GM19324 (cell line): Measurements from ENCODE around the gene PHTF1.

Experiments used
- ATAC-seq: cut with Tn5 transposase; IDR thresholded peaks from one replicate; pipeline ENCODE4 v1.9.1; 2021; ENCODE audit warnings: mild to moderate bottlenecking, moderate library complexity; ENCODE audit not compliant: unreplicated experiment, low FRiP score

Gene PHTF1

DNA sequence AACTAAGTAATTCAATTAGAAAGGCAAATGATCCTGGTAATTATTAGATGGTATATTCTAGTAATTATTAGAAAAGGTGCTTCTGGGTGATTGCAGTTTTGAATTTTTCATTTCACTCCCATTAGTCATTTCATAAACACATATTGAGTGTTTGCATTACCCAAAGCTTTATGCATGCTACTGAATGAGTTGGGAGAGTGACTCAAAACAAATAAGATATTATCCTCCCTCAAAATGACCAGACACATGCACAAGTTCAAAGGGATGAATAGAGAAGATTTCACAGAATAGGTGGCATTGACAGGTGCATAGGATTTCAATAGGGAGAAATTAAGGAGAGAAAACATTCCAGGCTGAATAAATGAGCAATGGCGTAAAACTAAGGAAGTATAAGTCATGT, 84.7 kb downstream of the PHTF1 start:
- no peak for ATAC-seq

DNA sequence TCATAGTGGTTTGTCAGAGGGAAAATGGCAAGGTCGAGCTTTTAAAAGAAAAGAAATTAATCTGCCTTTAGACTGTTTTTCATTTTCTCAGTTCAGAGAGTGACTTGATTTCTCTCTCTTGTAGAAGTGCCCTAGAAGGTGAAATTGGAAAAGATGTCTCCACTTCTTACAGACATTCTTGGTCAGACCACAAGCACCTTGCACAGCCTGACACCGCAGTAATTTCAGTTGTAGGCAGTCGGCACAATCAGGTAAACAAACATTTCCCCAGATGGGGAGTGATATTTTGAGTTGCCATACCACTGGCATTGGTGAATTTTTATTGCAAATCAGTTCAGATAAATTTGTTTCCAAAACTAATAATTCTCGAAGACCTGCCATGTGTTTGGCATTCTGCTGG, 86.8 kb downstream of the PHTF1 start:
- ATAC-seq, result no peak

DNA sequence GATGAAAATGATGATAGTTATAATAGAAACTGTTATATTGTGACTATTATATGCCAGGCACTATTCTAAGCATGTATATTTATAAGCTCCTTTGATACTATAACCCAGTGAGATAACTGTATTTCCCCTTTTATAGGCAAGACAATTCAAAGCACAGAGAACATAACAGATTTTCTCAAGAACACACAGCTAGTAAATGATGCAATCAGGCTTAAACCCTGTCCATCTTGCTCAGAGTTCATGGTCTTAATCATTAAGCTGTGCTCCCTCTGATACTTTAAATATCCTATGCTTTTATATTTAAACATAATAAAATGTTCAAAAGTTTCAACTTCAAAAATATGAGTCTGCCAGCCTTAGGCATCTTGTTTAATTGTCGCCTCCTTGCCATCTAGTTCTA, 88.6 kb downstream of the PHTF1 start:
- no peak for ATAC-seq

DNA sequence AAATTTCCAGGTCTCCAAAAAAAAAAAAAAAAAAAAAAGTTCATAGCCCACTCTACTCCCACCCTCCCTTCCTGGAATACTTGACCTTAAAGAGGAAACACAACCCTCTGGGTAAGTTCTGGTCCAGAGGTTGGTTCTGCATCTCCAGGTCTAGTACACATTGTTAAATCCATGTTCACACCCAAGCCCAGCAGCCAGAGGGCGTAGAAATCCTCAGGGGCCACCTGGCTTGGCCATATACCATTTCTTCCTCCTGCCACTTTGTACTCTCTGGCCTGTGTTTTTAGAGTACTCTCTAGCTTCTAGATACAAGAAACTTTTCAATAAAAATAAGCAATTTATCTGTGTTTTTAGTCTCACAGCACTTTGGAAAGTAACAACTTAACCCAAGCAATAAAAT, 89.3 kb downstream of the PHTF1 start:
- ATAC-seq, result no peak

DNA sequence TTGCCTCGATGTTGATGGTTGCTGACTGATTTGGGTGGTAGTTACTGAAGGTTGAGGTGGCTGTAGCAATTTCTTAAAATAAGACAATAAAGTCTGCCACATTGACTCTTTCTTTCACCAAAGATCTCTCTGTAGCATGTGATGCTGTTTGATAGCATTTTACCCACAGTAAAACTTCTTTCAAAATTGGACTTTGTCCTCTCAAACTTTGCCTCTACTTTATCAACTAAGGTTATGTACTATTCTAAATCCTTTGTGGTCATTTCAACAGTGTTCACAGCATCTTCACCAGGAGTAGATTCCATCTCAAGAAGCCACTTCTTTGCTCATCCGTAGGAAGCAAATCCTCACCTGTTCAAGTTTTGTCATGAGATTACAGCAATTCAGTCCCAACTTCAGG, 93.2 kb downstream of the PHTF1 start:
- ATAC-seq, result no peak

DNA sequence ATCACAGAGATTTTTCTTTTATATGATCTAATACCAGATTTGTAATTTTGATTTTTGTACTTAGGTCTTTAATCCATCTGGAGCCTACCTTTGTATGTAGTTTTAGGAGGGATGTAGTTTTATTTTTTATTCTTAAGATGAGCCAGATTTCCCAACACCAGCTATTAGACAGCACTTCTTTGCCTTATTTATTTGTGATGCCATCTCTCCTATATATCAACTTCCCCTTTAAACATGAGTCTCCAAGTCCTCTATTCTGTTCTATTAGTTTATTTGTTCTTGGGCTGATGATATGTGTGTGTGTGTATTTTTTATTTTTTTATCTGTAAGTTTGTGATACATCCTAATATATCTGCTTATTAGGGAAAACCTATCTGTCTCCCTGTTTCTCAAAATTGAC, 94.2 kb downstream of the PHTF1 start:
- no peak for ATAC-seq

DNA sequence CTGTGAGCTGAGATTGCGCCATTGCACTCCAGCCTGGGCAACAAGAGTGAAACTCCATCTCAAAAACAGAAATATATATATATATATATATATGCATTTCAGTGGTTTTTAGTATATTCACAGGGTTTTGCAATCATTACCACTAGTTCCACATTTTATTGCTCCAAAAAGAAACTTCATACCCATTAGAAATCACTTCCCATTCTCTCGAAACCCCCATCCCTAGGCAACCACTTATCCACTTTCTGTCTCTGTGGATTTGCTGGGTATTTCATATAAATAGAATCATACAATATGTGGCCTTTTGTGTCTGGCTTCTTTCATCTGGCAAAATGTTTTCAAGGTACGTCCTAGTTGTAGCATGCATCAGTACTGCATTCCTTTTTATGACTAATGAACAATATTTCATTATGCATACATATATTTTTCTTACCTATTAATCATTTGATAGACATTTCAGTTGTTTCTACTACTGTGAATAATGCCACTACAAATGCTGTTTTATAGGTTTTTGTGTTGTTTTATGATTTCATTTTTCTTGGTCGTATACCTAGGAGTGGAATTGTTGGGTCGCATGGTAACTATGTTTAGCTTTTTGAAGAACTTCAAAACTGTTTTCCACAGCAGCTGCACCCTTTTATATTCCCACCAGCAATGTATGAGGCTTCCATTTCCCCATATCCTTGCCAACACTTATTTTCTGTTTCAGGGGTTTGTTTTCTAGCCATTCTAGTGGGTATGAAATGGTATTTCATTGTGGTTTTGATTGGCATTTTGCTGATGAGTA, 95.9 kb downstream of the PHTF1 start:
- no peak for ATAC-seq

DNA sequence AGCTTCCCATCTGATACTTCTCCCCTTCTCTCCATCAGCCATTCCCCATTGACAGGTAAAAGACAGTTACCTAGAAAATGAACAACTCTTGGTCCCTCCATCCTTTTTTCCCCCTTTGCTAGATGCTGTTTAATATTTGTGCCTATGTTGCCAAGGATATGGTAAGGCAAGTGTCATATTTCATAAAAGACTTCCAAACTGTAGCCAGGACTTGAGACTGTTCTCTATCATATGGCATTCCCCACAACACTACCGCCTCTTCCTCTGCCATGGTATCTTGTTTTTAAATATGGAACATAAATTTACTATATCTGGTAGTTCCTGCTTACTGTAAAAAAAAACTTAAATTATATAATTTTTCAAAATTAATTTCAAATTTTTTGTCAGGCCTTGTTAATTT, 97.2 kb downstream of the PHTF1 start:
- no peak for ATAC-seq

DNA sequence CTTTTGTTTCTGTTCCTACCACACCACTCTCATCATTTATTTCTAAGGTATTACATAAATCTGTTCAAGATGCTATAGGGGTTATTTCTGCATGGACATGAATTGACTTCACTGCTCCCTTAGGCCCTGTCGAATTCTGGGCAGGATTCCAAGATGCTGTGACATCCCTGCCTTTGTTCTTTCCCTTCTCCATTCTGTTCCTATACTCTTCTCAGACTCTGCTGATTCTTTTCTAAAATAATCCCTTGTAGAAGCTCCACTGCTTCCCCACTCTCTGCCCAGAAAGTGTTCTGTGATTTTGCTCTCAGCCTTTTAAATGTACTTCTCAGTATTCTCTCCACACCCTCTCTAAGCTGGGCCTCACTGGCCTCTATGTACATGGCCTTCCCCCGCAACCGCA, 99.2 kb downstream of the PHTF1 start:
- no peak for ATAC-seq

DNA sequence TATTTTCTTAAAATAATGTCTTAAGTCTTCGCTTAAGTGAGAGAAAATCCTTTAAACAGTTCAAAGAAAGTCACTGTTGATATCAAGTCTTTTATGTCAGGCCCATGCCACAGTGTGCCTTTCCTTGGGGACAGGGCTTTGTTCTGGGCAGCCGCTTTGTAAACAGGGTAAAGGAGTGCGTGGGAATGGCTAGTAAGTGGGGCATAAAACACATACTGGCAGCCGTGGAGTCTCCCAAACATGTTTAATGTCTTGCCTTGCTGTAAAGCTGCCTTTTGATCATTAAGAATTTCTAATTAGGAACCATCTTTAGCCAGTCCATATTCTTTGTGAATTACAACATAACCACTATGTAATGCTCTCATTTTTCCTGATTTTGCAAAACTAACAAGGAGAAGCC, 99.7 kb downstream of the PHTF1 start:
- no peak for ATAC-seq

DNA sequence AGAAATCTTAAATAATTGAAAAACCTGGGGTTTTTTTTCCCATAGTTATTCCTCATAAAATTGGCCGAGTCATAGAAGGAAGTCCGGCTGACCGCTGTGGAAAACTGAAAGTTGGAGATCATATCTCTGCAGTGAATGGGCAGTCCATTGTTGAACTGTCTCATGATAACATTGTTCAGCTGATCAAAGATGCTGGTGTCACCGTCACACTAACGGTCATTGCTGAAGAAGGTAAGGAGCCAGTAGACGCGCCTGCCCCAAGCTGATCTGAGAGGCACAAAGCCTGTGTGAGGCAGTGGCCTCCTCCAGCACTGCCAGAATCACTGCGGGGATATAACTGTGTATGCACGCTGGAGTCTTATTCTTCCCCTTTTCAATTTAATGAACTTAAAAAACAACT, 100.3 kb downstream of the PHTF1 start:
- ATAC-seq, result no peak

DNA sequence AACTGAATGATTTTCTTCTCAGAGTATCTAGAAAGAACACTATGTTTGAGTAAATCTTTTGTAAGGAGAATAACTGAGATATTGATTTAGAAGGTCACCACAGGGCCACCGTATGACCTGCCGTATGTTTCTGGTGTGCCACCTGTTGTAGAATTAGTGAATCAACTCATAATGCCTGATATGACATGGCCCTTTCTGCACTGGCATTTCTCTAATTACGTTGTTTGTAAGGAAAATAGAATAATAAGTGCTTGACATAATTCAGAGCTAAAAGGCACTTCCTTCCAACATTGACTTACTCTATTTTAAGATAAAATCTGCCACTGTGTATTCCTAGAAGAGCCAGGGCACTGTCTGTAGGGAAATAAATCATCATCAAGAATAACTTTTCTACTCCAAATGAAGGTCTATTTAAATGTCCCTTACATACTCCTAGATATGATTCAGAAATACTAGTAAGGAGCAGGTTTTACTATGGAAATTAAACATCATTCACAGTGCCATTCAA, 101.7 kb downstream of the PHTF1 start:
- ATAC-seq, result no peak

DNA sequence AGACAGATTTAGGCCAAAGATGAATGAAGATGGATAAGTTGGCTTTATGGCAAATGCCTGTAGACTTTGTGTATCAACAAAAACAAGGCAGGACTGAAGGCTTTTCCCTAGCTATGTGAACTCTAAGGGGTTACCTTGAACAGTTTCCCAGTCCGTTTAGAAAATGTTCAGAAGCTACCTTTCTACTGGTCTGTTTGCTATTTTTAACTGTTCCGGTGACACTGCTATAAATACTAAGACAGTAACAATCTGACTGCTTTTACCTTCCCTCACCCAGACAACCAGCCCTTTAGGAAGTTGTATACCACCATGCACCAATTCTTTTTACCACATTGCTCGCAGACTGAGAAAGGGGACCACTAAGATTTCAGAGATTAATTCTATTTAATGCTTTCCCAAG, 102.2 kb downstream of the PHTF1 start:
- no peak for ATAC-seq

DNA sequence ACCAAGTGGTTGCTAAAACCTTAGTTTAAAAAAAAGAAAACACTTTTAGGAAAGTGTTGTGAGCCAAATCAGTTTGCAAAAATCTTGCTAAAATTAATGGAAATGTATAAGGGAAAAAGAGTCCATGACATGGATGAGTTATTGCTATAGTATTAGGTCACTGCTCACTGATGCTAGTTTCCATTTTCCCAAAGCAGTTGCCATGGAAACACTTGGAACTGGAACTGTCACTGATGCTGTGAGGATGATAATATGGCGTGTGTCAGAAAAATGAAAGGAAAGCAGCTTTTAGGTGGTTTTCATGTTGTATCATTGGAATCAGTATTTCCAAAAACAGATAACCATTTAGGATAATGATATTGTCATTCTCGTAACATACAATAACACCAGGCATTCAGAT, 104.4 kb downstream of the PHTF1 start:
- ATAC-seq, result no peak

DNA sequence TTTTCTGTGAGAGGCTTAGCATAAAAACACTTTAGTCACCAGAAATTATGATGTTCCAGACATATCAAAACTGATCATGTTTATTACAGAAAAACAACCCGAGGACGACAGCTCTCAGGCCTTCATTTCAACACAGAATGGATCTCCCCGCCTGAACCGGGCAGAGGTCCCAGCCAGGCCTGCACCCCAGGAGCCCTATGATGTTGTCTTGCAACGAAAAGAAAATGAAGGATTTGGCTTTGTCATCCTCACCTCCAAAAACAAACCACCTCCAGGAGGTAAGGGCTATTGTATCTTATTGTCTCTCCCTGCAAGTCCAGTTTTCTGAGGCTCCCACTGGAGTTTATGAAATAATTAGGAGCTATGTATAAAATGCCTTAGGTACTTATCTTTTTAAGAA, 105.5 kb downstream of the PHTF1 start:
- no peak for ATAC-seq

DNA sequence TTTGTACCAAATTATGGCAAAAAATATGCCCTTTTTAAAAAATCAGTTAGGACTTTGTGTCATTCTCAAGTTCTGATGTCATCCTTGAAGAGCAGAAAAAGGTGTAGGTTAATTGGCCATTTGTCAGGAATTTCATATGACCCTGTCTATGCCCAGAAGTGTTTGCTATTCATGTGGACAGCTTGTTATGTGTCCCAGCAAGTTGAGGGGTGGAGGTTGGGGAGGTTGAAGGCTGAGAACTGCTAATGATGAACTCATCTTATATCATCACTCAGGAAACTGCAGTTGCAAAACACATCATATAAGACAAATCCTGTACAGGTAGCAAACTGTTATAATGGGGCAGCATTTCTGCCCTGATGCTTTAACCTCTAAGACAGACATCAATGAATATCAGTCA, 106.5 kb downstream of the PHTF1 start:
- ATAC-seq, result no peak

DNA sequence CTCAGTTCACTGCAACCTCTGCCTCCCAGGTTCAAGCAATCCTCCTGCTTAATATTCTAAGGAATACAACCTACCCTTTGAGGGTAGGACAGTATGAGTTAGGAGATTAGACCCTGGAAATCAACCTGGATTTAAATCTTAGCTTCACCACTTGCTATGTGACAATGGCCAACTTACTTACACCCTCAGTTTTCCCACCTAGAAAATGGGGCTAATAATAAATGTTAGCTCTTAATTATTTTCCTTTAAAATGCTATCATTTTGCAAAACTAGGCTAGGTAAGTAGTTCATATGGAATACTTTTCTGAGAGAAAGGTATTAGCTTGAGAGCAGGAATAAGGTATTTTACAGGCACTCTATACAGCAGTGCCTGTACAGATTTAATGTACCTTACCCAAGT, 110.8 kb downstream of the PHTF1 start:
- no peak for ATAC-seq

DNA sequence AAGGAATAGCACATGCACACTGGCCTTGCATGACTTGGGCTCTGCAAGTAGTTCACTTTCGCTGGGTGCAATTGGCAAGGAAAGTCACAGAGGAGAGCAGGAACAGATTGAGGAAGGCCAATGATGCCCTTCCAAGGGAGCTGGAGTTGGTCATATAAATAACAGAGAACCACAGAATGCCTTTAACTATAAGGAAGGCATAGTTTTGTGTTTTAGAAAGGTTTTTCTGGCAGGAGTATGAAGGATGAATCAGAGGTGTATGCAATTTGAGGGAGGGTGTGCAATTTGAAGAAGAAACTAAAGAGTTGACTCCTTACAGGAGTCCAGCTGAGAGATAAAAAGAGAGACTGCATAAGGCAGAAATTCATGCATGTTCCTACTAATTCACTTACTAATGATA, 112.1 kb downstream of the PHTF1 start:
- ATAC-seq, result no peak
